Upper lobe of right lung (tissue), 1 donor: ENCODE results near the gene SHB. TPM values are rescaled to one million over a fixed set of nuclear protein-coding genes. Genes with fewer than 3 reads are reported as not detected.
"Not testable (repeated sequence)": the region's sequence is repeated elsewhere in the genome, so short reads cannot be mapped to it uniquely, and the experiment has no call there.

Experiments used
- ATAC-seq: fragments of 200-7000 bp; cut with Tn5 transposase; one replicate; pipeline ENCODE4 v1.9.1; 2020; ENCODE audit warnings: mild to moderate bottlenecking, moderate library complexity
- DNase-seq: peaks from one replicate; pipeline ENCODE4 v3.0.0-alpha.2; 2020
- H3K27ac ChIP-seq: fragments of 200-600 bp; one replicate; pipeline ENCODE4 v1.8.0; 2022
- H3K27me3 ChIP-seq: fragments of 200-600 bp; one replicate; pipeline ENCODE4 v1.8.0; 2022; ENCODE audit warnings: mild to moderate bottlenecking
- H3K36me3 ChIP-seq: fragments of 200-600 bp; one replicate; pipeline ENCODE4 v1.8.0; 2022
- H3K4me1 ChIP-seq: fragments of 200-600 bp; one replicate; pipeline ENCODE4 v1.8.0; 2022
- H3K4me3 ChIP-seq: fragments of 200-600 bp; one replicate; pipeline ENCODE4 v1.8.0; 2022; ENCODE audit warnings: mild to moderate bottlenecking
- H3K9me3 ChIP-seq: fragments of 200-600 bp; one replicate; pipeline ENCODE4 v1.8.0; 2022
- CTCF ChIP-seq: fragments of 200-600 bp; IDR thresholded peaks from one replicate; pipeline ENCODE4 v1.8.0; 2022; ENCODE audit warnings: antibody characterized with exemption
- intact Hi-C: fragments of 100-400 bp; cut with DNase I; formaldehyde crosslinking; loops from one replicate; pipeline ENCODE4 v1.11.0; 2022
- total RNA-seq: library from RNA; stranded (reverse); fragmentation: NEBNext Ultra II Directional; extraction: Animal tissue kit (Norgen Biotek cat#: 25700); gene quantifications from one replicate; pipeline ENCODE4 v1.2.1, GENCODE V29; 2021
- donor health status: DM: no; HTN: yes; CAD: no; lungs with severe emphysema.

Gene SHB
- total RNA-seq, 1 donor from 2014 or later = 33.4 TPM

GRCh38 chr9:37899041-37899440 lies 170.0 kb downstream of the SHB start:
- intact Hi-C loops = no loop called here
- H3K9me3 ChIP-seq = no peaks in the 10 kb centered on the region
- no peak overlapping the region for H3K27ac ChIP-seq
- TF ChIP-seq CTCF = no peak
- peaks cover 16% of the 10 kb centered on the region for H3K4me1 ChIP-seq
- ATAC-seq = no peak
- no peaks in the 10 kb centered on the region for H3K27me3 ChIP-seq
- H3K4me3 ChIP-seq = no peak overlapping the region
- no peak for DNase-seq
- peaks cover 52% of the 10 kb centered on the region for H3K36me3 ChIP-seq

GRCh38 chr9:37897665-37898064 lies 171.4 kb downstream of the SHB start:
- no peak for ATAC-seq
- peaks cover 66% of the 10 kb centered on the region for H3K36me3 ChIP-seq
- intact Hi-C loops = no loop called here

GRCh38 chr9:37892063-37892462 lies 177.0 kb downstream of the SHB start:
- H3K9me3 ChIP-seq = no peaks in the 10 kb centered on the region
- ATAC-seq (no peak), DNase-seq (no peak)
- no peaks in the 10 kb centered on the region for H3K27me3 ChIP-seq
- peaks cover 55% of the 10 kb centered on the region for H3K36me3 ChIP-seq
- TF ChIP-seq CTCF = no peak
- no peaks in the 10 kb centered on the region for H3K4me1 ChIP-seq
- no peak overlapping the region for H3K4me3 ChIP-seq
- intact Hi-C loops = no loop called here
- no peak overlapping the region for H3K27ac ChIP-seq

More at GRCh38 chr9:37897665-37898064, 171.4 kb downstream of the SHB start:
- H3K27me3 ChIP-seq = no peaks in the 10 kb centered on the region
- DNase-seq = no peak
- no peak for TF ChIP-seq CTCF
- no peak overlapping the region for H3K27ac ChIP-seq
- H3K9me3 ChIP-seq = no peaks in the 10 kb centered on the region
- peaks cover 9% of the 10 kb centered on the region for H3K4me1 ChIP-seq
- no peak overlapping the region for H3K4me3 ChIP-seq

- H3K27me3 ChIP-seq, H3K27ac ChIP-seq, ATAC-seq, DNase-seq, H3K4me1 ChIP-seq, H3K4me3 ChIP-seq, intact Hi-C loops, H3K9me3 ChIP-seq: not testable (repeated sequence)
- peaks cover 45% of the 10 kb centered on the region for H3K36me3 ChIP-seq
Measured at GRCh38 chr9:37891042-37891441, 178.0 kb downstream of the SHB start.

GRCh38 chr9:37889536-37889935 lies 179.5 kb downstream of the SHB start:
- ATAC-seq = no peak
- no peak for TF ChIP-seq CTCF
- H3K27ac ChIP-seq = no peak overlapping the region
- no peaks in the 10 kb centered on the region for H3K27me3 ChIP-seq
- DNase-seq = no peak
- intact Hi-C loops = no loop called here
- H3K9me3 ChIP-seq = no peaks in the 10 kb centered on the region
- peaks cover 32% of the 10 kb centered on the region for H3K36me3 ChIP-seq
- H3K4me3 ChIP-seq = no peak overlapping the region
- no peaks in the 10 kb centered on the region for H3K4me1 ChIP-seq

- DNase-seq, H3K27me3 ChIP-seq, H3K9me3 ChIP-seq, ATAC-seq, H3K27ac ChIP-seq, H3K4me3 ChIP-seq, H3K4me1 ChIP-seq, intact Hi-C loops: not testable (repeated sequence)
- peaks cover 18% of the 10 kb centered on the region for H3K36me3 ChIP-seq
Measured at GRCh38 chr9:37887977-37888583, 180.9 kb downstream of the SHB start.

- intact Hi-C loops = no loop called here
- H3K9me3 ChIP-seq = no peaks in the 10 kb centered on the region
- H3K4me1 ChIP-seq = no peaks in the 10 kb centered on the region
- no peak overlapping the region for H3K27ac ChIP-seq
- DNase-seq = no peak
- H3K36me3 ChIP-seq = peaks cover 12% of the 10 kb centered on the region
- no peak overlapping the region for H3K4me3 ChIP-seq
- no peaks in the 10 kb centered on the region for H3K27me3 ChIP-seq
- no peak for TF ChIP-seq CTCF
- ATAC-seq = no peak
Measured at GRCh38 chr9:37880916-37881479, 188.0 kb downstream of the SHB start.
